ENCODE results near the gene TSHZ3. TPM values are rescaled to one million over a fixed set of nuclear protein-coding genes. Genes with fewer than 3 reads are reported as not detected.

The TSHZ3 gene
- total and polyA plus RNA-seq, 2 of the 8 experiments (the other 6 are each of a cell fraction or from before 2014, with no cell fraction given) = 3.1 to 12.3 TPM

- TF ChIP-seq RXRA (IDR thresholded peaks at IDR 0.05; ENCODE audit: insufficient read depth, low read depth, low read length) = 0 out of 2 replicates have a peak, but pooled peaks have one; percentile 39
- TF ChIP-seq CBX5 (IDR thresholded peaks at IDR 0.05; ENCODE audit: low read depth, low read length) = no peak
- TF ChIP-seq YY1 (IDR thresholded peaks at IDR 0.05; ENCODE audit: low read depth, low read length) = 0 out of 2 replicates have a peak, but pooled peaks have one; percentile 9
- TF ChIP-seq HDAC2 (IDR thresholded peaks at IDR 0.05; ENCODE audit: borderline replicate concordance in 1 of 2, low read depth in 2 of 2, low read length in 2 of 2) = peak in 1 of 2 experiments; percentile 65; a peak in 1 of 4 replicates
- peak; percentile 26; the same call in 1 of the 2 replicates for TF ChIP-seq FOSL1 (IDR thresholded peaks at IDR 0.05; ENCODE audit: insufficient read depth, low read depth, low read length)
- 0 out of 2 replicates have a peak, but pooled peaks have one; percentile 4 for TF ChIP-seq ATF3 (IDR thresholded peaks at IDR 0.05; ENCODE audit: insufficient read depth, low read depth, low read length)
- TF ChIP-seq ASH2L (IDR thresholded peaks at IDR 0.05; ENCODE audit: low read length) = peak; percentile 61
- 0 out of 3 replicates have a peak, but pooled peaks of 1 of the 2 experiments have one; percentile 20 for TF ChIP-seq EP300 (IDR thresholded peaks at IDR 0.05; ENCODE audit: borderline replicate concordance in 1 of 2, low read depth in 2 of 2, low read length in 2 of 2)
Measured at GRCh38 chr19:31356587-31357314, 7.5 kb upstream of the TSHZ3 start (continued).
